CD4-positive, alpha-beta T cell treated with Interleukin-21 for 1 hour (primary cell): ENCODE measurements around the gene FKBP4.
"Not testable (repeated sequence)": the region's sequence is repeated elsewhere in the genome, so short reads cannot be mapped to it uniquely, and the experiment has no call there.

Source experiments
- DNase-seq: peaks from one replicate; pipeline ENCODE4 v3.0.0-alpha.2; 2020

The FKBP4 gene

GRCh38 chr12:2794736-2795289 is at the start of gene FKBP4:
Gene FKBP4, plus strand, starts transcription at chr12:2794970. Its CDS starts 170 bp downstream, at chr12:2795140.
- peak; percentile 92 for DNase-seq

GRCh38 chr12:2745655-2746054 is 49.1 kb upstream of the FKBP4 start:
- DNase-seq: no peak

- DNase-seq: no peak
Observed at GRCh38 chr12:2749580-2749979, 45.2 kb upstream of the FKBP4 start.

GRCh38 chr12:2750185-2750584 is 44.6 kb upstream of the FKBP4 start:
- no peak for DNase-seq

- DNase-seq: no peak
Observed at GRCh38 chr12:2751230-2751629, 43.5 kb upstream of the FKBP4 start.

- DNase-seq: no peak
Observed at GRCh38 chr12:2751686-2752085, 43.1 kb upstream of the FKBP4 start.

- peak; percentile 75 for DNase-seq
Observed at GRCh38 chr12:2752676-2753371, 41.9 kb upstream of the FKBP4 start.

- no peak for DNase-seq
Observed at GRCh38 chr12:2753536-2753935, 41.2 kb upstream of the FKBP4 start.

GRCh38 chr12:2754208-2754607 is 40.6 kb upstream of the FKBP4 start:
- no peak for DNase-seq

GRCh38 chr12:2756756-2757155 is 38.0 kb upstream of the FKBP4 start:
- no peak for DNase-seq

- no peak for DNase-seq
Observed at GRCh38 chr12:2759733-2760132, 35.0 kb upstream of the FKBP4 start.

- DNase-seq: no peak
Observed at GRCh38 chr12:2764398-2764797, 30.4 kb upstream of the FKBP4 start.

- no peak for DNase-seq
Observed at GRCh38 chr12:2765052-2765451, 29.7 kb upstream of the FKBP4 start.

GRCh38 chr12:2765608-2766007 is 29.2 kb upstream of the FKBP4 start:
- DNase-seq: no peak

GRCh38 chr12:2768224-2768961 is 26.4 kb upstream of the FKBP4 start:
- DNase-seq: no peak

- DNase-seq: no peak
Observed at GRCh38 chr12:2769866-2770533, 24.8 kb upstream of the FKBP4 start.

- DNase-seq: not testable (repeated sequence)
Observed at GRCh38 chr12:2770544-2770943, 24.2 kb upstream of the FKBP4 start.

GRCh38 chr12:2772370-2772769 is 22.4 kb upstream of the FKBP4 start:
- DNase-seq: no peak

- no peak for DNase-seq
Observed at GRCh38 chr12:2773199-2773875, 21.4 kb upstream of the FKBP4 start.

- no peak for DNase-seq
Observed at GRCh38 chr12:2775431-2775830, 19.3 kb upstream of the FKBP4 start.

- no peak for DNase-seq
Observed at GRCh38 chr12:2776129-2776806, 18.5 kb upstream of the FKBP4 start.

- no peak for DNase-seq
Observed at GRCh38 chr12:2779281-2779680, 15.5 kb upstream of the FKBP4 start.
